Fibroblast of upper back skin (primary cell): ENCODE measurements around the gene BEST1.
"Not testable (repeated sequence)": the region's sequence is repeated elsewhere in the genome, so short reads cannot be mapped to it uniquely, and the experiment has no call there.

Experiments
- DNase-seq: peaks from one replicate; pipeline ENCODE4 v3.0.0-alpha.2; 2013

Gene BEST1

DNA sequence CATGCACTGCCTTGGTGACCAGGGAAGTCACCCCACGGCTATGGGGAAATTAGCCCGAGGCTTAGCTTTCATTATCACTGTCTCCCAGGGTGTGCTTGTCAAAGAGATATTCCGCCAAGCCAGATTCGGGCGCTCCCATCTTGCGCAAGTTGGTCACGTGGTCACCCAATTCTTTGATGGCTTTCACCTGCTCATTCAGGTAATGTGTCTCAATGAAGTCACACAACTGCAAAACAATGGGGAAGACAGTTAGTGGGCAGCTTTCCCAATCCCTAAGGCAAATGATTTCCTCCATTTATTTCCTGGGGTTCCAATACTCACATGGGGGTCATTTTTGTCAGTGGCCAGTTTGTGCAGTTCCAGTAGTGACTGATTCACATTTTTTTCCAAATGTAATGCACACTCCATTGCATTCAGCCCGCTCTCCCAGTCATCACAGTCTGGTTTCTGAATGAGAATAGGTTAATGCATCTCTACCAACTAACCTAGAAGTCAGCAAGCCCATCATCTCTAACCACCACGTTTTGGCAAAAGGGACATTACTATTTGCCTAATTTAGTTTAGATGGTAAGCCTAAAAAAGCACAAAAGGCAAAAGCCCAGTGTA is 14.6 kb downstream of the BEST1 start:
- not testable (repeated sequence) for DNase-seq

DNA sequence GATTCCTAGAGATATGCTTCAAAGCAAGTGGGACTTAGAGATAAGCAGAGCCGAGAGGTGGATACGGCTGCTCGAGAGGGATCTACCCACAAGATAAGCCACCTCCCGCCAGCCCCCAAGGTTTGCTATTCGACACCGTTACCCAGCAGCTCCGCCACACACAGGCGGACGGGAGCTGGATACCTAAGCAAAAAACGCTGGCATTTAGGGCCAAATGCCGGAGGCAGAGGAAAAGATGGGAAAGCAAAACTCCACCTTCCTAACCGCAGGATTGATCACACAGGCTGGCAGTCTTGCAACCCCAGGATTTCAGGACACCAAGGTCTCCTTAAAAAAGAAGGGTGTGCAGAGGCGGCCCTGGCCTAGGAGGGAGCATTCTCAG is 16.6 kb downstream of the BEST1 start:
- peak; percentile 13 for DNase-seq

DNA sequence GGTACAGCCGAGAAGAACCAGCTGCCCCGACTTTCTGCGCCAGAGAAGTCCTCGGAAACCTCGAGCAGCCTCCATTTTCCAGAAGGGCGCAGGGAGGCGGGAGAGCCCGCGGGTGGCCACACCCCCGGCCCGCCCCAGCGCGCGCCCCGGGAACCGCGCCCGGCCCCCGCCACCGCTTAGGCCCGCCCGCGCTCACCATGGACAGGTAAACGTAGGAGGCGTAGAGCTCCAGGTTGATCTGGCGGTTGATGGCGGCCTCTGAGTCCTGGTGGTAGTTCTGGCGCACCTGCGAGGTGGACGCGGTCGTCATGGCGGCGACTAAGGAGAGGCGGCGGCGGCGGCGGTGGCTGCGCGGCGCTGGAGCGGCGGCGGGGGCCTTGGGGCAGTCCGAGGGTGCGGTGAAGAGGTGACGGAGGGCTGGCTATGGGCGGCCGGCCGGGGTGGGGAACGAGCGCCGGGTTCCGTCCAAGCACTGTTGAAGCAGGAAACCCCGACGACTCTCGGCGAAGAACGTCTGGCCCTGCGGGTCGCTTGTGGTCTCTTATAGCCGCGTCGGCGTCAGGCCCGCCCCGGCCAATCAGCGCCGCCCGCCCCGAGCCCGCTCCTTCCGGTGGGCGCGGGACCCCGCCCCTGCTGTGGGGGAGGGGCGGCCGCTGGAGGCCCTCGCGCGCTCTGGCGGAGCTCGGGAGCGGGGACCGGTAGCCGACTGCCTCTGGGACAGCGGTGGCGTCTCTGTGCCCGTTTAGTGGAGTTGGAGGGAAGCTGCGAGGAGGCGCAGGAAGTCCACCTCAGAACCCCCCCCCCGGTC is 17.2 kb downstream of the BEST1 start, which contains the start of gene FTH1:
TSS of gene FTH1 (minus strand) at position 519 of the 808 bp plus-strand sequence. CDS start at position 310, 209 bp downstream.
- DNase-seq, result peak; percentile 92

DNA sequence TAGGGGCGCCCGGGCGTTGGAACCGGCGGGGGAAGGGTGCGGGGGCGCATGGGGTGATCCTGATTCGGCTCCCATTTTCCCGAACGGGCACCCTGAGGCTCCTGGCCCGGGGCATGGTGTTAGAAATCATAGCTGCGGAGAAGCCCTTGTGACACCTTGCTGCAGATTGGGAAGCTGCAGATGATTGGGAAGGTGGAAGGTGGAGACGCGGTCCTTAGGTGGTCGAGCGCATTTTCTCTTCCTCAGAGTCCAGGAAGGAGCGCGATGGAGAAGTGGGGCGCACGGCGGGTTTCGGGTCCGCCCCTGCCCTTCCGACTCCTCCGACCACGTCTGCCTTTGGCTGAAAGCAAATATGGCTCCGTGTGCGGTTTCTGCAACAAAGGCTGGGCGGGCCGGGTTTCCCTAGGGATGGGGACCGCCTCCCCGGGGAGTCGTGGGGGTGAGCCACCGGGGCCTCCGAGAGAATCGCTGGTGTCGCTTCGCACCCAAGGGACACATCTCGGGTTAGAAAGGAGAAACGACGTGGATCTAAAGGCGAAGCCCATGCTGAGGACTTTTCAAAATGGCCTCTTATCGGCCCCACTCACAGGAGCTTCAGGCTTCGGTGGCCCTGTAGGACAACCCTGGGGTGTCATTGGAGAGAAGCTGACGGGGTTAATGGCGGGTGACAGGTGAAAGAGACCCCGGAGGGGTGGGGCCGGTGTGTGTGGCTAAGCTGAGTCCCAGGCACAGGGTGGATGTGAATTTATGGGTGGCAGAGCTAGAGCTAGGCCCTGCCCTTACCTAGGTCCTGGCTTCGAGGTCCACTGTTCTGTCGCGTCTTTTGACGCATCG is 18.0 kb downstream of the BEST1 start:
- DNase-seq, result peak; percentile 23

DNA sequence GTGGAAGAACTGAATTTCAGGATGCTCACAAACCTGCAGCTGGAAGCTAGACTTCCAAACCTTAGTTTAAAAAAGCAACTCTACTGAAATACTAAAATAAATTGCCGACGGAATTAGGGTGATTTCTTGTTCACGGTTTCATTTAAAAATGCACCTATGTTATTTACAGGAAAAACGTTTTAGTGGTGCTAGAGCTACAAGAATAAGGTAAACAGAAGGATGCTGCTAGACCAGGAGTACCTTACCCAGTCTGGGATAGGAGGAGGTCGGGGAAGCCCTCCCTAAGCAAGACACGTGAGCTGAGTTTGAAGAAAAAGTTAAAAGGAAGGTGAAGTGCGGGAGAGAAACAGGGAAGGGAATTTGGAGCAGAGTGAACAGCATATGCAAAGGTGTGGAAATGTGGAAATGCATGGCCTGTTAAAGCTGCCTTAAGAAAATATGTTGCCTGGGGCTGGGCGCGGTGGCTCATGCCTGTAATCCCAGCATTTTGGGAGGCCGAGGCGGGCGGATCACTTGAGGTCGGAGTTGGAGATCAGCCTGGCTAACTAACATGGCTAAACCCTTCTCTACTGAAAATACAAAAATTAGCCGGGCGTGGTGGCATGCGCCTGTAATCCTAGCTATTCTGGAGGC is 18.7 kb downstream of the BEST1 start:
- DNase-seq, result no peak

DNA sequence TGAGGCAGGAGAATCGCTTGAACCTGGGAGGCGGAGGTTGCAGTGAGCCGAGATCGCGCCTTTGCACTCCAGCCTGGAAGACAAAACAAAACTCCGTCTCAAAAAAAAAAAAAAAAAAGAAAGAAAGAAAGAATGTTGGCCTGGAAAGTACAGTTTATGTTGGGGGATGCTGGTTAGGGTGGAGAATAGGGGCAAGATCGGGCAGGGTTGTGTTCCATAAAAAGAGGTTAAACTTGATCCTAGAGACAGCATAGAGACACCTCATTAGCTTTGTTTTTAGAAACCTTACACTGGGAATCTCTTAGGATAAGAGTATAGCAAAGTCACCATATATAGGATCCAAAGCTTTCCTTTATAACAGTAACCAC is 19.2 kb downstream of the BEST1 start:
- DNase-seq, result no peak

DNA sequence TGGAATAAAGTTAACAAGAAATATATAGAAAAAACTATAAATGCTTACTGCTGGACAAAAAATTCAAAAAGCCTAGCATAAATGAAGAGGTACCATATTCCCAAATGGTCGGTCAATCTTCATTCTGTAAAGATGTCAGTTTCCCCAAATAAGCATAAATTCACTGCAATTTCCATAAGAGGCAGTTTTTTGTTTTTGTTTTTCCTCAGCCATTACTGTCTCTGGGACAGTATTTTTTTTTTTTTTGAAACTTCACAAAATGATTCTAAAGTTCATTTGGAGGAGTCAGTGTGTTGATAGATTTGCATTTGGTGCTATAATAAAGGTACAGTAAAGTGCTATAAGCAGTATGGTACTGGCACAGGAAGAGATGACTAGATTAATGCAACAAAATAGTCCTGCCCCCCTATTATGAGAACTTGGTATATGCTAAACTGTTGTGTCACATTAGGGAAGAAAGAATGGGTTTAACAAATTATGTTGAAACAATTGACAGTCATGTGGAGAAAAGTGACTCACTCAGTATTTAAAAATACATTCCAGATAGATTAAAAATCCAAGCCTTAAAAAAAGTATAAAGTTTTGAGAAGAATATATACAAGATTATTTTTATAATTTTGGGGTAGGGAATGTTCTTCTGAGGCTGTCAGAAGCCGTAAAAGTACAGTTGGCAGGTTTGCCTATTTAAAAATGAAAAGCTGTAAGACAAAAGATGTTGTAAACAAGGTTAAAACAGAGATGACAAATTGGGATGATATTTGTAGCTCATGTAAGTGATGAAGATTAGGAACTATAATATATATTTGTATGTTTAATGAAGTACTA is 19.9 kb downstream of the BEST1 start:
- peak; percentile 88 for DNase-seq

DNA sequence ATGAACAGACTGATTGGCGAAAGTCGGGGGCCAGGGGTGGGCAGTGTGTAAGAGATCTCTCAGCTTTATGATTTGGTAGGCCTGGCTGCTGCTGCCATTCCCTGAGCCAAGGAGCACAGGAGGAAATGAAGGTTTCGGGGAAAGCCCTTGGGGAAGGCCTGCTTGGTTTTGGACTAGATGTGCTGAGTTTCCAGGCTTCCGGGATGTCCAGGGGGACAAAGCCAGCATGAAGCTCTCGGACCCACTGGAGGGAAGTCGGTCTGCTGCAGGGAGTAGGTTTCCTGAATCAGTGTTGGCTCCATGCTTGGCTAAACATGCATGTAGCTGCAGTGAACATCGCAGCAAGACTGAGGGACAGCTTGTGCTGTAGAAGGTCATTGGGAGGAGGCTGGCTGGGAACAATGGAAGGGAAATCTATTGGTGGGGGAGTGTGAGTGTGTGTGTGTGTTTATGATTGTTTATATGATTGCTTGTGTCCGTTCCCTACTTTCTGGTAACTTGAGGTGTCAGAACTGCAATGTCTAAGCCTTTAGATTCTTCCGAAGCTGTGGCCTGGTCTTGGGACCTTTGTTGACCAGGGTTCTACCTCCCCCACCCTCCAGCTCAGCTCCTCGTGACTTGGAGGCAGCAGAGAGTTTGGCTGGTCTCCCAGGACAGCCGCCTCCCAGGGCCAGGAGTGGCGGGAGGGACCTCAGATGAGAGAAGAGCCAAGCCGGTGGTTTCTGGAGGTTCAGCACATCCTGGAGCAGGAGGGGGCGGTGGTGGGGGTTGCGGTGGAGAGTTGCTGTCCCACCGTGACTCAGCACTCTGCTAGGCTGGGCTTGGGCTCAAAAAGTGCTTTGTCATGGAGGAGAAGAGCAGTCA is 21.3 kb downstream of the BEST1 start:
- DNase-seq, result peak; percentile 100

DNA sequence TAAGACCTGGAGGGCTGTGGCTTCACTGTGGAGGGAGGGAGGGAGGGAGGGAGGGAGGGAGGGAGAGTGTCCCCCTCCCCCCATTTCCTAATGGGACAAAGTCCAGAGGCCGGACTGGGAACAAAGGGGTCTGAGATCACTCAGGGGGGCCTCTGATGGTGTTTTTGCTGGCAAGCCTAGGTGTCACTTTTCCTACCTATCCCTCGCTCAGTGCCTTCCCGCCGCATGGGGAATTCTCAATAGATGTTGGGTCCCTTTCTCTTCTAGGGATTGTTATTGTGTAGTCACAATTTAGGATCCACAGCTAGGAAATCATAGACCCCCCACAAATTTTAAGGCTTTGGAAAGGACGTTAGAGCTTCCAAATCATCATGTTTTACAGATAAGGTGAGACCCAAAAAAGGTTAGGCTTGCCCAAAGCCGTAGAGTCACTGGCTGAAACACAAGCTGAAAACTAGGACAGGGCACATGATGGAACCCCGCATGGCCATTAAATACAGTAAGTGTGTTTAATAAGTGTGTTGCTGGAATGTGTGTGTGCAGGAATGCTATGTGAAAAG is 22.0 kb downstream of the BEST1 start:
- DNase-seq, result no peak

DNA sequence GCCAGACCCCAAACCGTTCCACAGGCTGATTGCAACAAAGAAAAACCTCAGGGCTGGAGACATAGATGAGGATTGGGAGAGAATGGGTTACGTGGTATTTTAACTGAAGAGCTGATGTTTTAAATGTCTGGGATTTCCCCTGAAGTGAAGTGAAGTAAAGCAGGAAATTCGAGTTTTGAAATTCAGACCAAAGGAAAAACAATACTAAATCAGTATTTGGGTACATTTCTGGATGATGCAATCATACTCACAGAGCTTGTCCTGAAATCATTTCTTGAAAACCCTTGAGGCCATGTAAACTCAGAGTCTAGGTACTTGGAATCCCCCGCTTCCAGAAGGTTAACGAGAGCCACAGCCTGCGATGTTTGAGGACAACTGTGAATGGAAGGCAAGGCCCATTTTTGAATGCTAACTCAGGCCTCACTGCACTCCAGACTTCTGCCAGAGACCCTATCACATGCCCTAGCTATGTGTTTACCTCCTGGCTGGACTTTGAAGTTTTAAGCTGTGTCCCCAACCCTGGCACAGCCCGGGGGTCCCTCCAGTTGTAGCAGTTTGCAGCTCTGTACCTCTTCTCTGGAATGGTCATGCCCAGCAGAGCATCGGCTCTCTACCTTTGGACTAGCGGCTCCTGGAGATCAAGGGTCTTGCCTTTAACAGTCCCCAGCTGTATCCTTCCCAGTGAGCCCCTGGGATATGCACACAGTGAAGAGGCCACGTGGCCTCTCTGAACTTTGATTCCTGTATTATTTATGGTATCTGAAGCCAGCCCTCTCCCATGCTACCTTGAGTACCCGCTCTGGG is 22.7 kb downstream of the BEST1 start:
- DNase-seq, result peak; percentile 96

DNA sequence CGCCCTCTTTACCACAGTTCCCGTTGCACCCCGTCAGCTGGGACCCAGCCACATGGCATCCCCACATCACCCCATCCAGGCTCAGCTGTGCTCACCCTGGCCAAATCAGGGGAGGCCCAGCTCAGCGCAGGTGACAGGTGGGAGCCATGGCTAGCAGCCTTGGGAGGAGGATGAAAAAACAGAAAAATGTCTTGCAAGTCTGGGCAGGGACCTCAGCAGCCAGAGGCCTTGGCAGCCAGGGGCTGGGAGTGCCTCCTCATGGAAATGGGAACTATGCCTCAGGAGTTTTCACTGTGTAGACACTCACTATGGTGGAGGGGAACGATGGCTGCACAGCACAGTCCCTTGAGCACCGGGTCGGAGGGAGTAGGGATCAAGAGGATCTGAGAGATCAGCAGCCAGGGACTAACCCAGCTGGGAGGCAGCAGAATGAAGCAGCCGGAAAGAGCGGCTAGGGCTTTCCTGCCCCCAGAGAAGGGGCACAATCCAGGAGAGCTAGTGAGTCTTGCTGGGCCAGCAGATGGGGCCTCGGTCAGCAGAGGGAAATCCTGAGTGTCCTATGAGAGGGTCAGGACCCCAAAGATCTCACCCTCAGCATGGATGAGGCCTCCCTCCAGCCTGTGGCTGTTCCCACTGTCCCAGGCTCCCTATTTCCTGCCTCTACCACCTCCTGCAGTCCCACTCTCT is 23.5 kb downstream of the BEST1 start:
- no peak for DNase-seq

DNA sequence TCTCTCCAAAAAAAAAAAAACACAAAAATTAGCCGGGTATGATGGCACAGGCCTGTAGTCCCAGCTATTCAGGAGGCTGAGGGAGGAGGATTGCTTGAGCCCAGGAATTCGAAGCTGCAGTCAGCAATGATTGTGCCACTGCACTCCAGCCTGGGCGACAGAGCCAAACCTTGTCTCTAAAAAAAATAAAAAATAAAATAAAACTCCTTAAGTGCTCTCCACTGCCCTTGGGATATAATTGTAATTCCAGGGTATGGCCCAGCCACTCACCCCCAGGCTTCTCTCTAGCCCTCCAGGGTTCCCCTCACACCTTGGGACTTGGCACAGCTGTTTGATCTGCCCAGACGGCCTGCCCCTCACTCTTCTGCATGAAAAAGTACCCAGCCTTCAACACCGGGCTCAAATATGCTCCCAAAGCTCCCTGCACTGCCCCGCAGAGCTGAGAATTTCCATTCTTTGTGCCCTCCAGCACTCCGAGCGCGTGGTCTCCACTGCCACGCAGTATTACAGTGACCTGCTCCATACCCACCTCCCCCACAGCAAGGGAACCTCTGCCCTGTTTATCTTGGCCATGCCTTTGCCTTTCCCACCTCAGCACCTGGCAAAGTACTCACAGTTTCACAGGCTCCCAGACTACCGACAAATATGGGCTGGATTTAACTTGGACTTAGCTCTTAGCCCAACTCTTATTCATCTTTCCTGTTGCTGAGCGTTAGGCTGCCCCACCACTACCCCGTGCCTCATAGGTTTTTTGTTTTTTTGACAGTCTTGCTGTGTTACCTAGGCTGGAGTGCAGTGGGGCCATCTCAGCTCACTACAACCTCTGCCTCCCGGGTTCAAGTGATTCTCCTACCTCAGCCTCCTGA is 24.8 kb downstream of the BEST1 start:
- DNase-seq, result no peak

DNA sequence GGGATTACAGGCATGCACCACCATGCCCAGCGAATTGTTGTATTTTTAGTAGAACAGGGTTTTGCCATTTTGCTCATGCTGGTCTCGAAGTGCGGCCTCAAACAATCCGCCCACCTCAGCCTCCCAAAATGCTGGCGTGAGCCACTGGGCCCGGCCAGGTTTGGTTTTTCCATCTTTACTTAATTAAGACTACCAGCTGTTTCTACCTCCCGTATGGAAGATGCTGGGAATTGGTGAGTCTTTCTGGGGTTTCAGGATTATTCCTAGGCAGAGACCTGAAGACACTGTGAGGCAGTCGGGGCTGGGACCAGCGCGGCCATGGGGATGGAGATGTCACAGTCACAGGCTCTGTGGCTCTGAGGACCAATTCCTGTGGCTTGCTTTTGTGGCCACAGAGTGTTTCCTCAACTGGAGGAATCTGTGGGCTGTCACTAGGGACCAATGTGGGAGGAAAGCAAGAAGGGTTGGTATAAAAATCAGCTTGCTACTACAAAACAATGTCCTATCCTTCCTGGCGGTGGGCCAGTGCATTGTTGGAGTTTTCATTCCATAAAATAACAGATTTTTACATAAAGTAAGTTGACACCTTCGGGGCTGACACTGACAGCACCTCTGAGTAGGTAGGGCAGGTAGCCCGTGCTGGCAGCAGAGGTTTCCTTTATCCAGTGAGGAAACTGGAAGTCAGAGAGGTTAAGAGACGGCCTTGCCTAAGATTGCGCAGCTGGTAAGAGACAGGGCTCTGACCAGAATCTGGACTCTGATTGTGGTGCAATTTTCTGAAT is 25.7 kb downstream of the BEST1 start:
- DNase-seq, result no peak

DNA sequence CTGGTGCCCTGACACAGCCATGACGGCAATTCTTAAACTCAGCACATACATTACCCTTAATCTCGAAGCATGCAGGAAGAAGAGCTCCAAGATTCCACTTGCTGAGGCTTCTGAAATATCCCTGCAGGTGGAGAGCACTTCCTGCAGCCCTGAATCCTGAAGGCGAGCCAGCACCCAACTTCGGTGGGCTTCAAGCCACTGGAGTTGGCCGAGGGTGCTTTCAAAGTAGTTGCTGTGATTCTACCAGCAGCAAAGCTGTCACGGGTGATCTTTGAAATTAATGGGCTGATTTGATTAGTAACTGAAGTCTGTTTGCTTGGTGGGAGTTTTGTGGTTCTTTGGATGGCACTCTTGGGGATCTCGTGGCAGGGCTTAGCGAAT is 26.3 kb downstream of the BEST1 start:
- DNase-seq, result no peak

DNA sequence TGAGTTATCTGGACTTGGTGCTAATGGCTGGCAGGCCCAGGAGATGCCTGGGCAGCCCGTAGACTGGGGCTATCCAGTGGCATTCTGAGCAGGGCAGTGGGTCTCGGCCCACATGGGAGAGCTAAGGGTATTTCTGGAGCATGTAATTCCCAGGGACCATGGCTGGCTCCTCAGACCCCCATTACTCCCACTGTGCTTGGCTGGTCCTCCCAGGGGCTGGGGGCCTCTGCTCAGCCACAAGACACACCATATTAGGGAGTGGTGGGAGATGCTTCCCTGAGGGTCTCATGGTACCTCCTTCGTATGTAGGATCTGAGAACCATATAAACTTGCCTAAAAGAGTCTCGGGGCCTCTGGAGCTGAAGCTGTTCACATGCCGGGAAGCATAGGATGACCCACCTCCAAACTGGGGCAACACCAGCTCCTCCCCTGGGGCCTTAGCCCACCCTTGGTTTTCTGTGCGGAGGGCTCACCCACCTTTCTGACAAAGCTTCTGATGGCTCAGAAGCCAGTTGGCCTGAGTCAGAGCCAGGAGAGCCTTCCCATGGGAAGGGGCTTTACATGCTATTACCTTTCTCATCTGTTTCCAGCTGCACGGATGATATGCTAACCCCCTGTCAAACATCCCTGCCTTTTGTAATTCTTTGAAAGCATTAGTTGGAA is 26.8 kb downstream of the BEST1 start:
- no peak for DNase-seq

DNA sequence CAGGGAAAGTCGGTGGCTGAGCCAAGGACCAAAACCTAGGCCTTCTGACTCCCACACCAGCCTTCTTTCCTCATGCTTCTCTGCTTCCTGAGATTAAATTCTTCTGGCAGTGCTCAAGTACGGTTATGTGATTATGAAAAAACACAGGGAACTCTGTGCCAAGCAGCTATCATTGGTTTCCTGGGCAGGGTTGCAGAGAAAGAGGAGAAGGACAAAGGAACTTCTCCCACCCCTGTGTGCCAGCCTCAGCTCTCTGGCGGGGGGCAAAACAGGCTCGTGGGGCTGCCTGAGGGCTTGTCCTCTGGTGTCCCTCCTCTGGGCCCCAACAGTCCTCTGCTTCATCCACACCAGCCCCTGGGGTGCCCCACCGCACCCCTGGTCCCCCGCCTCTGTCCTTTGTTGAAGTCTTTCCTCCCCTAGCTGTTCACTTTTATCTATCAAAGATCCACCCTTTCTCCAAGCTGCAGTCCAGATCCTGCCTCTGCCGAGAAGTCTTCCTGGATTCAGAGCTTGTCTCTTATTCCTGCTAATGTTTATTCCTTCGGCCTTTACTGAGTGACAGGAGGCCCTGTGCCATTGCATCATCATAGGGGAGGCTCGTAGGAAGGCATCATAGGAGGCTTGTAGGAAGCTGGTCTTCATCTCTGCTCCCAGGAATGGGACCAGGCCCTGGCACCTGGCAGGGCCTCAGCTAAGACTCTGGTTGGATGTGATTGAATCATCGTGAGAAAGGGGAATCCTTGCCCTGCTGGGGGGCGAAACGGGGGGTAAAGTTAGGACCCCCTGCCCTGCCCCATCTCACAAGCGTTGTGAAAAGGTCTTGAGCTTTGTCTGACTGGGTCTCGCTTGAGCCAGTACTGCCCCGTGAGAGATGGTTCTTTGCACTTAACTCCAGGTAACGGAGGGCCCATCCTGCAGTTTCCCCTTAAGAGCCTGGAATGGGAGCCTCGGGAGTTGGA is 28.8 kb downstream of the BEST1 start:
- DNase-seq, result no peak
